Stimulated activated naive CD4-positive, alpha-beta T cell (primary cell): ENCODE measurements around the gene RPS21.
"Not testable (repeated sequence)": the region's sequence is repeated elsewhere in the genome, so short reads cannot be mapped to it uniquely, and the experiment has no call there.

Source experiments
- DNase-seq, 6 experiments: peaks; one replicate each; lab custom pipeline; 2025; lab: John Stamatoyannopoulos, UW

RPS21 gene

GRCh38 chr20:62425281-62426058 is 38.6 kb downstream of the RPS21 start:
- DNase-seq: no peak

- not testable (repeated sequence) for DNase-seq
Measured at GRCh38 chr20:62426059-62426348, 39.1 kb downstream of the RPS21 start.

GRCh38 chr20:62426699-62427131 is 39.8 kb downstream of the RPS21 start:
- no peak for DNase-seq

GRCh38 chr20:62427172-62428001 is 40.5 kb downstream of the RPS21 start, which contains the start of gene RBBP8NL:
RBBP8NL (minus strand) TSS chr20:62427539; CDS start chr20:62419647, 7,892 bp downstream.
- DNase-seq: no peak

GRCh38 chr20:62428002-62428372 is 41.1 kb downstream of the RPS21 start:
- DNase-seq: no peak

- DNase-seq: no peak
Measured at GRCh38 chr20:62428396-62429295, 41.7 kb downstream of the RPS21 start.

- DNase-seq: no peak
Measured at GRCh38 chr20:62429455-62430310, 42.8 kb downstream of the RPS21 start.

- DNase-seq: no peak
Measured at GRCh38 chr20:62430311-62430853, 43.5 kb downstream of the RPS21 start.

GRCh38 chr20:62430866-62431447 is 44.1 kb downstream of the RPS21 start:
- DNase-seq: no peak

- DNase-seq: no peak
Measured at GRCh38 chr20:62433658-62434497, 47.0 kb downstream of the RPS21 start.

- DNase-seq: no peak
Measured at GRCh38 chr20:62436692-62437091, 49.8 kb downstream of the RPS21 start.

- no peak for DNase-seq
Measured at GRCh38 chr20:62437496-62437895, 50.6 kb downstream of the RPS21 start.

- no peak for DNase-seq
Measured at GRCh38 chr20:62437927-62438326, 51.0 kb downstream of the RPS21 start.
